22Rv1 (cell line): Measurements from ENCODE around the gene ZNF692.
A peak's percentile ranks its signal among the peaks of the same experiment; 100 is the strongest.

Experiments used
- H3K27ac ChIP-seq: fragments of 450-650 bp; 2 replicates; pipeline ENCODE4 v1.5.1; 2017
- CTCF ChIP-seq: fragments of 450-650 bp; IDR thresholded peaks from 2 replicates; pipeline ENCODE4 v1.5.1; 2017; ENCODE audit warnings: mild to moderate bottlenecking
- ZFX ChIP-seq: fragments of 450-650 bp; IDR thresholded peaks from 2 replicates; pipeline ENCODE4 v1.6.1; 2017; ENCODE audit warnings: antibody characterized with exemption, borderline replicate concordance

The ZNF692 gene

GRCh38 chr1:248858096-248858890, 592 bp downstream of the ZNF692 start:
- H3K27ac ChIP-seq = peak overlapping the region; percentile 95
- TF ChIP-seq ZFX (no peak), CTCF (peak; percentile 47)

GRCh38 chr1:248857749-248858095, 1.2 kb downstream of the ZNF692 start:
- TF ChIP-seq CTCF (no peak), ZFX (no peak)
- H3K27ac ChIP-seq = peak overlapping the region; percentile 95

GRCh38 chr1:248857201-248857600, 1.7 kb downstream of the ZNF692 start:
- peak overlapping the region; percentile 95 for H3K27ac ChIP-seq
- no peak for TF ChIP-seq ZFX
- TF ChIP-seq CTCF = no peak

GRCh38 chr1:248856176-248856575, 2.7 kb downstream of the ZNF692 start:
- TF ChIP-seq CTCF (no peak), ZFX (no peak)
- no peak overlapping the region; the same call in 1 of the 2 replicates for H3K27ac ChIP-seq

GRCh38 chr1:248855580-248855979, 3.3 kb downstream of the ZNF692 start:
- TF ChIP-seq CTCF (no peak), ZFX (no peak)
- H3K27ac ChIP-seq = peak overlapping the region; percentile 34; the same call in 1 of the 2 replicates

- TF ChIP-seq ZFX (no peak), CTCF (no peak)
- 0 out of 2 replicates have a peak overlapping the region, but pooled peaks have one; percentile 5 for H3K27ac ChIP-seq
These were observed 5.1 kb downstream of the ZNF692 start for GRCh38 chr1:248853663-248854375.
